K562 (cell line): ENCODE results near the gene DOK3. TPM values are rescaled to one million over a fixed set of nuclear protein-coding genes. Genes with fewer than 3 reads are reported as not detected.
A peak's percentile ranks its signal among the peaks of the same experiment; 100 is the strongest.

Source experiments
- BCL6 ChIP-seq: fragments of 250-450 bp; sonication (Bioruptor Pico); IDR thresholded peaks from 2 replicates; pipeline ENCODE4 v1.4.0; 2020
- ZBTB1 ChIP-seq: sonication (generic); formaldehyde crosslinking; IDR thresholded peaks from 2 replicates; pipeline ENCODE4 v1.8.1; 2023; ENCODE audit warnings: missing genetic modification reagents, low read depth, mild to moderate bottlenecking, borderline replicate concordance
- ZBTB11 ChIP-seq, 3 experiments: fragments of 200-800 bp in 1 of 3; fragments of 250-450 bp in 1 of 3; fragments of 450-650 bp in 1 of 3; sonication (Bioruptor Pico) in 1 of 3; sonication (Bioruptor generic) in 1 of 3; formaldehyde crosslinking in 1 of 3; IDR thresholded peaks; 2 replicates each; pipeline versions ENCODE4 v1.6.1 to v1.8.0; 2016 to 2022; ENCODE audit warnings: mild to moderate bottlenecking in 2 of 3, missing genetic modification characterization in 2 of 3, missing compliant biosample characterization in 1 of 3, moderate library complexity in 1 of 3
- polyA plus RNA-seq, 8 experiments: library from polyadenylated mRNA; depleted of rRNA in 4 of 8; stranded (reverse) in 5 of 8; unstranded in 3 of 8; fragments of >200 nt; fragmentation: Nextera tagmentation in 2 of 8; fragmentation: Illumina TruSeq in 1 of 8; extraction: Ambion mirVana in 2 of 8; extraction: Trizol in 1 of 8; gene quantifications; 2 replicates each; pipeline versions ENCODE4 v1.2.1 to v1.2.3, GENCODE V29; 2011 to 2014; ENCODE audit warnings: inconsistent platforms in 1 of 8, missing spikeins in 1 of 8
- total RNA-seq, 7 experiments: library from RNA; depleted of rRNA in 6 of 7; stranded (reverse); fragments of >200 nt in 6 of 7; fragmentation: Illumina TruSeq in 2 of 7; extraction: Trizol in 2 of 7; gene quantifications; 2 replicates each; pipeline versions ENCODE4 v1.2.1 to v1.2.3, GENCODE V29; 2011 to 2021; ENCODE audit warnings: low replicate concordance in 1 of 7
- TF ChIP-seq, protein P1 (sequence below): fragments of 200-800 bp; sonication (Bioruptor generic); IDR thresholded peaks from 2 replicates; pipeline ENCODE4 v1.6.1; 2017; ENCODE audit warnings: missing genetic modification characterization, missing compliant biosample characterization

DOK3 gene
- total and polyA plus RNA-seq, 9 of the 15 experiments (the other 6 are each of a cell fraction or from before 2014, with no cell fraction given) = 1.3 to 23.0 (median 8.0) TPM

DNA sequence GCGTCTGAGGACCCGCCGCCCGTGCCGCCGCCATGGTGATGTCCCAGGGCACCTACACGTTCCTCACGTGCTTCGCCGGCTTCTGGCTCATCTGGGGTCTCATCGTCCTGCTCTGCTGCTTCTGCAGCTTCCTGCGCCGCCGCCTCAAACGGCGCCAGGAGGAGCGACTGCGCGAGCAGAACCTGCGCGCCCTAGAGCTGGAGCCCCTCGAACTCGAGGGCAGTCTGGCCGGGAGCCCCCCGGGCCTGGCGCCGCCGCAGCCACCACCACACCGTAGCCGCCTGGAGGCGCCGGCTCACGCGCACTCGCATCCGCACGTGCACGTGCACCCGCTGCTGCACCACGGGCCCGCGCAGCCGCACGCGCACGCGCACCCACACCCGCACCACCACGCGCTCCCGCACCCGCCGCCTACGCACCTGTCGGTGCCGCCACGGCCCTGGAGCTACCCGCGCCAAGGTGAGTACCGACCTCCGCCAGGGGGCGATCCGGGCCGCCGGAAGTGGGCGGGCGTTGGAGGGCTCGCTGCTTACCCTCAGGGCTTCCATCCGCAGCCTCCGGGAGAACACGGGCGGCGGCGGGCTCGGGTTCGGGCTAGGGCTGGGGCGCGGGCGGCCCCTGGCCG lies 54.5 kb downstream of the DOK3 start (continued):
- TF ChIP-seq ZBTB11 (CRISPR knock-in tag; IDR thresholded peaks at IDR 0.05) (peak in 1 of 3 experiments; percentile 19; a peak in 1 of 6 replicates), BCL6 (no peak), ZBTB1 (CRISPR knock-in tag) (peak; percentile 98)
- TF ChIP-seq, protein P1, sequence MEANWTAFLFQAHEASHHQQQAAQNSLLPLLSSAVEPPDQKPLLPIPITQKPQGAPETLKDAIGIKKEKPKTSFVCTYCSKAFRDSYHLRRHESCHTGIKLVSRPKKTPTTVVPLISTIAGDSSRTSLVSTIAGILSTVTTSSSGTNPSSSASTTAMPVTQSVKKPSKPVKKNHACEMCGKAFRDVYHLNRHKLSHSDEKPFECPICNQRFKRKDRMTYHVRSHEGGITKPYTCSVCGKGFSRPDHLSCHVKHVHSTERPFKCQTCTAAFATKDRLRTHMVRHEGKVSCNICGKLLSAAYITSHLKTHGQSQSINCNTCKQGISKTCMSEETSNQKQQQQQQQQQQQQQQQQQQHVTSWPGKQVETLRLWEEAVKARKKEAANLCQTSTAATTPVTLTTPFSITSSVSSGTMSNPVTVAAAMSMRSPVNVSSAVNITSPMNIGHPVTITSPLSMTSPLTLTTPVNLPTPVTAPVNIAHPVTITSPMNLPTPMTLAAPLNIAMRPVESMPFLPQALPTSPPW (CRISPR knock-in tag) = peak; percentile 48; the same call in 1 of the 2 replicates
